ENCODE data around the gene SLC2A9.

DNA sequence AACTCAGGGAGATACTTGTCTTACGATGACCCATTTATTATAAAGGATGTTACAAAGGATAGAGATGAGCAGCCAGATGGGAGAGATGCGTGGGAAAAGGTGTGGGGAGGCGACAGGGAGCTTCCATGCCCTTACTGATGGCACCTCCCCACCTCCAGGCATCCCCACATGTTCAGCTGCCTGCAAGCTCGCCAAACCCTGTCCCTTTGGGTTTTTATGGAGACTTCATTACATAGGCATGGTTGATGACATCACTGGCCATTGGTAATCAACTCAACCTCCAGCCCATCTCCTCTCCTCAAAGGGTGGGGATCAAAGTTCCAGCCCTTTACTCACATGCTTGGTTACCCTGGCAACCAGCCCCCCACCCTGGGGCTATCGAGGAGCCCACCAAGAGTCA is 29.4 kb upstream of the SLC2A9 start:
- TF ChIP-seq EP300 (IDR thresholded peaks at IDR 0.05; ENCODE audit: borderline replicate concordance in 1 of 2, low read depth in 2 of 2, low read length in 2 of 2) (no peak), POLR2A (IDR thresholded peaks at IDR 0.05; ENCODE audit: control extremely low read depth in 1 of 2, low read depth in 2 of 2, low read length in 2 of 2) (no peak), POLR2AphosphoS5 (IDR thresholded peaks at IDR 0.05; ENCODE audit: low read depth, low read length) (no peak), RAD21 (IDR thresholded peaks at IDR 0.05 in 1 of 2, conservative IDR thresholded peaks at IDR 0.05 in 1 of 2; ENCODE audit: low read depth in 2 of 2, low read length in 2 of 2) (no peak), BRCA1 (IDR thresholded peaks at IDR 0.05; ENCODE audit: low read depth, low read length) (no peak), EZH2 (IDR thresholded peaks at IDR 0.05; ENCODE audit: low read depth, low read length, severe bottlenecking) (no peak), CEBPB (IDR thresholded peaks at IDR 0.05; ENCODE audit: low read depth, low read length) (no peak), TAF7 (optimal IDR thresholded peaks at IDR 0.05; ENCODE audit: borderline replicate concordance, low read depth, low read length) (no peak), YY1 (IDR thresholded peaks at IDR 0.05; ENCODE audit: low read depth, low read length) (no peak), MAFK (IDR thresholded peaks at IDR 0.05; ENCODE audit: low read depth, low read length) (no peak), TAF1 (IDR thresholded peaks at IDR 0.05; ENCODE audit: low read depth, low read length) (no peak), SP4 (IDR thresholded peaks at IDR 0.05; ENCODE audit: low read length) (no peak)
- TF ChIP-seq, protein P1, sequence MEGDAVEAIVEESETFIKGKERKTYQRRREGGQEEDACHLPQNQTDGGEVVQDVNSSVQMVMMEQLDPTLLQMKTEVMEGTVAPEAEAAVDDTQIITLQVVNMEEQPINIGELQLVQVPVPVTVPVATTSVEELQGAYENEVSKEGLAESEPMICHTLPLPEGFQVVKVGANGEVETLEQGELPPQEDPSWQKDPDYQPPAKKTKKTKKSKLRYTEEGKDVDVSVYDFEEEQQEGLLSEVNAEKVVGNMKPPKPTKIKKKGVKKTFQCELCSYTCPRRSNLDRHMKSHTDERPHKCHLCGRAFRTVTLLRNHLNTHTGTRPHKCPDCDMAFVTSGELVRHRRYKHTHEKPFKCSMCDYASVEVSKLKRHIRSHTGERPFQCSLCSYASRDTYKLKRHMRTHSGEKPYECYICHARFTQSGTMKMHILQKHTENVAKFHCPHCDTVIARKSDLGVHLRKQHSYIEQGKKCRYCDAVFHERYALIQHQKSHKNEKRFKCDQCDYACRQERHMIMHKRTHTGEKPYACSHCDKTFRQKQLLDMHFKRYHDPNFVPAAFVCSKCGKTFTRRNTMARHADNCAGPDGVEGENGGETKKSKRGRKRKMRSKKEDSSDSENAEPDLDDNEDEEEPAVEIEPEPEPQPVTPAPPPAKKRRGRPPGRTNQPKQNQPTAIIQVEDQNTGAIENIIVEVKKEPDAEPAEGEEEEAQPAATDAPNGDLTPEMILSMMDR (IDR thresholded peaks at IDR 0.05; ENCODE audit: control extremely low read depth in 1 of 3, insufficient read depth in 1 of 3, low read depth in 1 of 3, low read length in 3 of 3) = no peak
